Liver (tissue), 5 donors: ENCODE results near the gene PNKD. TPM values are rescaled to one million over a fixed set of nuclear protein-coding genes. Genes with fewer than 3 reads are reported as not detected.

Experiments used
- polyA plus RNA-seq, 2 donors: library from polyadenylated mRNA; stranded (reverse) in 1 of 2; unstranded in 1 of 2; fragments of 200-250 nt in 1 of 2; fragments of >200 nt in 1 of 2; fragmentation: Nextera tagmentation in 1 of 2; extraction: Ambion mirVana in 1 of 2; gene quantifications; one replicate each; pipeline versions ENCODE4 v1.2.1 to v1.2.3, GENCODE V29; 2013 to 2015
- small RNA-seq: library from RNA; depleted of rRNA; stranded (forward); fragments of <200 nt; gene quantifications from one replicate; pipeline ENCODE3, GENCODE V24; 2014
- total RNA-seq, 2 donors: library from RNA; depleted of rRNA; stranded (reverse); fragments of >200 nt; gene quantifications; one replicate each; pipeline ENCODE4 v1.2.3, GENCODE V29; 2014
- donor health status: healthy.
- donor health status: healthy.
- donor health status: healthy.

The PNKD gene
- total and polyA plus RNA-seq, 4 donors: 28.5 to 161 (median 94.9) TPM

Small RNAs within 50 kb of the gene (small RNA-seq; reads per million reads assigned to genes)
- not detected for gene MIR6810

Other genes starting within 250 kb of the PNKD start
- under 1 TPM; 0.05 to 0.08 TPM for gene RUFY4, start 201.3 kb upstream of the PNKD start, total RNA-seq
- gene RUFY4, start 201.3 kb upstream of the PNKD start, polyA plus RNA-seq: under 1 TPM in 1 of 2 donors, not detected in 1; 0.08 TPM
- gene CXCR2, start 144.5 kb upstream of the PNKD start, total RNA-seq: 1 to 10 TPM in 1 of 2 donors, under 1 TPM in 1; 0.47 to 1.3 TPM
- gene CXCR2, start 144.5 kb upstream of the PNKD start, polyA plus RNA-seq: 1 to 10 TPM in 1 of 2 donors, under 1 TPM in 1; 0.60 to 1.8 TPM
- 1 to 10 TPM in 1 of 2 donors, under 1 TPM in 1; 0.33 to 1.8 TPM for gene CXCR1, start 103.6 kb upstream of the PNKD start, total RNA-seq
- 1 to 10 TPM in 1 of 2 donors, under 1 TPM in 1; 0.26 to 1.1 TPM for gene CXCR1, start 103.6 kb upstream of the PNKD start, polyA plus RNA-seq
- gene ARPC2, start 53.3 kb upstream of the PNKD start, total RNA-seq: 10 to 100 TPM; 58.1 to 74.7 TPM
- 10 to 100 TPM; 72.8 to 83.6 TPM for gene ARPC2, start 53.3 kb upstream of the PNKD start, polyA plus RNA-seq
- gene GPBAR1, start 9.5 kb upstream of the PNKD start, total RNA-seq: 1 to 10 TPM in 1 of 2 donors, under 1 TPM in 1; 0.42 to 1.4 TPM
- gene GPBAR1, start 9.5 kb upstream of the PNKD start, polyA plus RNA-seq: 1 to 10 TPM; 2.1 to 2.7 TPM
- gene AAMP, start 382 bp upstream of the PNKD start, total RNA-seq: 100 to 1,000 TPM in 1 of 2 donors, 10 to 100 TPM in 1; 79.9 to 116 TPM
- gene AAMP, start 382 bp upstream of the PNKD start, polyA plus RNA-seq: 10 to 100 TPM; 63.6 to 69.2 TPM
- 100 to 1,000 TPM; 122 to 133 TPM for gene TMBIM1, start 22.0 kb downstream of the PNKD start, total RNA-seq
- 100 to 1,000 TPM in 1 of 2 donors, 10 to 100 TPM in 1; 61.8 to 106 TPM for gene TMBIM1, start 22.0 kb downstream of the PNKD start, polyA plus RNA-seq
- not detected for gene CATIP, start 86.3 kb downstream of the PNKD start, total RNA-seq
- gene CATIP, start 86.3 kb downstream of the PNKD start, polyA plus RNA-seq: under 1 TPM; 0.05 to 0.35 TPM
- gene SLC11A1, start 111.8 kb downstream of the PNKD start, total RNA-seq: 10 to 100 TPM in 1 of 2 donors, 1 to 10 TPM in 1; 1.4 to 23.0 TPM
- gene SLC11A1, start 111.8 kb downstream of the PNKD start, polyA plus RNA-seq: 1 to 10 TPM; 2.7 to 3.8 TPM
- gene CTDSP1, start 129.3 kb downstream of the PNKD start, total RNA-seq: 10 to 100 TPM; 46.6 to 66.5 TPM
- gene CTDSP1, start 129.3 kb downstream of the PNKD start, polyA plus RNA-seq: 10 to 100 TPM; 38.3 to 76.5 TPM
- gene VIL1, start 148.6 kb downstream of the PNKD start, total RNA-seq: 10 to 100 TPM; 42.3 to 72.0 TPM
- gene VIL1, start 148.6 kb downstream of the PNKD start, polyA plus RNA-seq: 10 to 100 TPM; 16.4 to 21.0 TPM